DMS153 treated with DMSO at 0.1 percent for 48 hours (cell line): Measurements from ENCODE around the gene PRKD3.

ENCODE experiments used
- DNase-seq: peaks from one replicate; lab custom pipeline; 2025; ENCODE audit not compliant: unreplicated experiment; lab: John Stamatoyannopoulos, UW

Gene PRKD3

DNA sequence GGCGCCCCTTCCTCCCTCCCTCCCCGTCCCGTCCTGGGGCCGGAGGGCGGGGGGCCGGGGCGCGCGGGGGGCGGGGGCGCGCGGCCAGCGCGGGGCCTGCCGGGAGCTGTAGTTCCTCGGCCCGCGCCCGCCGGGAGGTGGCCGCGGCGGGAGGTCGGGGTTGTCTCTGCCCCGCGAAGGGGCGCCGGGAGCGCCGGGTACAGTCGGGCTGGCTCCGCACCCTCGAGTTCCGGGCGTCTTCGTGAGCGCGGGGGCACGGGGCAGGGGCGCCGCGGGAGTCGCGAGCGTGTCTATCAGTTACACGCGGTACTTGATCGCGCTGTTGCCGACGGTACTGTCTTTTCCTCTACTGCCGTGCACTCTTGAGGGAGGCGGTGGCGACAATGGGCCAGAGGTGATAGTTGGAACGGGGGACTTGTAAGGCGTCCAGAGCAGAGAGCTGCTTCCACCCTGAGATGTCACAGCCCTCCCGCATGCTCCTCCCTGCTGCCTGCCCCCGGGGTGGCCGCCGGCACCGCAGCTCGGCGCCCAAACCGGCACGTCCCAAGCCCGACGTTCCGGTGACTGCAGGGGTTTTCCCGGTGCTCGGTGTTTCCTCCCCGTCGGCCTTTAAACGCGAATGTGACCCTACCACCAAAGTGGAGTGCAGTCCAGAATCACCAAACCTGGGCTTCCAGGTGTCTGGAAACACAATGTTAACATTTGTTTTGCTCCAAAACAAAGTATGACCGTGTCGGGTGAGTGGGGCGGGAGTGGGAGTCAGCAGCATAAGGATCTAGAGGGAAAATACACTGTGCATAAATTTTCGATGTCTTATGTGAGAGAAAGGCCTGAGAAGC is at the start of gene PRKD3:
PRKD3 (minus strand) TSS at position 48 of the 839 bp plus-strand sequence. CDS start 8,309 bp downstream, outside the sequence.
- no peak for DNase-seq

DNA sequence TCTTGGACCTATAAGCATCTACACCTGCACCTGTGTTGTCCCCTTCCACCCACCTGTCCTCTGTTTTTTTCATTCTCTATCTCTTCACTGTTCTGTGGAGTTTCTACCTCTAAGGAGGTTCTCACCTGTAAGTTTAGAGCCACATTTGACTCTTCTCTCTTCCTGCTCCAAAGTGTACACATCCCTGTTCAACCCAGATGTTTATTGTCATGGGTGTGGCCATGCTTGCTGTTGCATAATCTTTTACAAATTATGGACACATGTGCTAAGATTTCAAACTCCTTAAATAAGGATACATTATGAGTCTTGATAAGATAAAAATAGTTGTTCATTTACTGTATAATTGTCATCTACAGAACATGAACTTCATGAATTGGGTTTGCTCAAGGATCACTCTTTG is 47.4 kb upstream of the PRKD3 start:
- DNase-seq, result no peak

DNA sequence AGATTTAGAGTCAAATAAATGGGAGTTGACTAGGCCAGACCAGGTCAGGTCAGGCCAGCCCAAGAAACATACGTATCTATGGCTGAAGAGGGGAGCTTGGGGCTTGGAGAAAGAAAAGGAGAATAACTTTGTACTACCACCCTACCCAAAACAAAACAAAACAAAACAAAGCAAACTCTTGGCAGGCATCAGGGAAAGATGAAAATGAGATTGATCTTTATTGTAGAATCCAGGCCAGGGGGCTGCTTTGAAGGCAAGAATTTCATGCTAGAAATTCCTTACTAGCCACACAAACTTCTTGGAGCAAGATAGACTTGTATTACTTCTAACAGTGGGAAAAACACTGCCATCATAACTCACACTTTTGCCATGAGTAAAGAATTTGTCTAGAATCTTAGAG is 46.0 kb upstream of the PRKD3 start:
- DNase-seq, result no peak

DNA sequence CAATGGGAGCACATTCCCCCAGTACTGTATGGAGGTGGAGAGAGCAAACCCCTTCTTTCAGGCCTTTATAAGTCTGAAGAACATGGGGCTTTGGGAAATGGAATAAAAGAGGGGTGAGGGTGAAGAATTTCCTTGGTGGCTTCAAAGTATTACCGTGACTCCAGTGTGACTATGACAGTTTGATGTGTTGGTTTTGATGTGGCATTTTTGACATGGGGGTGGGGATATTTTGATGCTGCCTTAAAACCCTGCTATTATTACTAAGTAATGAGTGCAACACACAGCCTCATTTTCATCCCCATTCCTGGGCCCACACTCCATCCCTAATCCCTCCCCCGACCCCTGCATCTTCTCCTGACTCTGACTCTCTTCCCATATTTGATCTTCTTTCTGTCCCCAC is 43.4 kb upstream of the PRKD3 start:
- DNase-seq, result no peak

DNA sequence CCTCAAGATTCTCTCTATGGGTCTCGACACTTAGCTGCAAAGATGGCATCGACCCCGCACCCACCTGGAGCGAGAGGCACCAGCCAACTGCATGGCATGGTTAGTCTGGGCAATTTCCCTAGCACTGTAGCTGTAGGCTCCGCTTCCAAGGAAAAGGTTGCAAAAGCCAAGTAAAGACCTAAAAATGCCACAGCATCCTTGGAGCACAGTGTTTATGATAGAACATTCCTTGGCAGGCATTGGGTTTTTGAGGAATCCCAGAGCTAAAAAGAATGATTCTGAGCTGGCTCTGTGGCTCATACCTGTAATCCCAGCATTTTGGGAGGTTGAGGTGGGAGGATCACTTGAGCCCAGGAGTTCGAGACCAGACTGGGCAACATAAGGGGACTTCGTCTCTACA is 42.7 kb upstream of the PRKD3 start:
- DNase-seq, result no peak

DNA sequence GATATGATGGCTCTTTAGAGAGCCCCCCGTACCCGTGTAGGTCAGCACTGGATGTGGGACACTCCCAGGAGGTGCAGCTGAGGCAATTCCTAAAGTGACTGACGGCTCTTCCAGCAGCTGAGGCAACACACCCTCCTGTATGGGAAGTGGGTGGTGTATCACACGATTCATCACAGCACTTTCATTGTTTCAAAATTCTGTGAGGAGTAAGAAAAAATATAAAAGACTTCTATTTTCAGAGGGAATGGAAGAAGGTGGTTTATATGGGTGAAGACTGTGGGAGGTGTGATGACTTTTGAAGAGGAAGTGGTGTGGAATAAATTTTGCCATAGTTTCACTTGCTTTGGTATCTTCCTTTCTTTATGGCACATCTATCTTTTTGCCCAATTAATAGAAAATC is 42.1 kb upstream of the PRKD3 start:
- no peak for DNase-seq

DNA sequence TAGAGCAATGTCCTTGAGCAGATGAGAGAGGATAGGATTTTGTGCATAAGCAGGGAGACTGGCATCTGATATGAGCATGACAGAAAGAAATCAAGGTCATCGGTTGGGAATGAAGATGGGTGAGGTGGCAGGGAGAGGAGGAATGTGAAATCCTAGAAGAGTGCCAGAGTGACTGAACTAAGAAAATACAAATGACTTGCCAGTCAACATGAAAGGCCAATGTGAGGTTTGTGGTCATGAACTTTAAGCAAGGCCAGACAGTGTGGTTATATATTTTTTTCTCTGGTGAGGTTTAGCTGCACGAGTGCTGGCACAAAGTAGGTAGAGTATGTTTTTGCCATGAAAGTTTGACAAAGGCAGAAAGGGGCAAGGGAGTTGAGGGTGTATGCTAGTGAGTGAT is 41.0 kb upstream of the PRKD3 start:
- DNase-seq, result no peak

DNA sequence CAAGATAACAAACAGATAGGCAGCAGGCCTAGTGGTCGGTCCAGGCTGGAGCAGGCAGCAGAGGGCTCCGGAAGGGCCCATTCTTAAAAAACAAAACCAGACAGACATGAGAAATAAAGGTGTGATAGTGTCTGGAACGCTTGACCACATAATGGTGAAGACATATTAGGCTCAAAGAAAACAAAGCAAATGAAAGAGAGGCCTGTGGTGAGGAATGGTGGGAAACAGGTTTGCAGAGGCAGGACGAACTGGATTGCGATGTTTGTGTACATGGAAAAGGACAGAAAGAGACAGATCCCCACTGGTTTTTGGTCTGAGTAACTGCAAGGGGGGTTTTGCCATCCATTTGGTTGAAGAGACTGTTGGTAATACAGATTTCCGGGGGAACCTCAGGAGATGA is 39.7 kb upstream of the PRKD3 start:
- no peak for DNase-seq

DNA sequence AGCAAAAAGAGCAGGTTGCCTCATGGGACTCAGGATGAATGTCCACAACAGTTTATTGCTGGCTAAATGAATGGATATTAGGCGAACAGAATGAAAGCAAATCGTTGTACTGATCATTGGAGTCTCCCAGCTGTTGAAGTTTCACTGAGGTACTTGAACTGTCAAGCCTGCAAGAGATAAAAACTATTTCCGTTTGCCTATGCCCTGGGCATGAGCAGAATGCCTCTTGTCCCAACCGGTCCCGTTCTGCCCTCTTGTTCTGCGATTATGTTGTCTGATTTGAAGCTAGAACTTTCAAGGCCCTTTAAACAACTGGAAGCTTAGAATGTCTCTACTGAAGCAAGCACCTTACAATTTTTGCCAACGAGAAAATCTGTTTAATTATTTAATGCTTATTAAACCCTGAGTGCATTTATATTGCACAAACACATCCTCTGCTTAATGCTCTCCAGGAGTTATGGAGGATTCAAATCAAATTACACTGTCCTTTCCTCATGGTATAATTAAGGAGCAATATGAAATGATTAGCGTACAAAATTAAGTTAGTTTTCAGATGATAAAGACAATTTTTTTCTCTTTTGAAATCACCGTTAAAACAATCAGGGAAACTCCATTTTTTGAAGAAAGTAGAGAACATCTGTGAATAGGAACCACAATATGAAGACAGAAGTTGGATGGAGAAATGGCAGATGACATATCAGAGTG is 37.5 kb upstream of the PRKD3 start:
- no peak for DNase-seq

DNA sequence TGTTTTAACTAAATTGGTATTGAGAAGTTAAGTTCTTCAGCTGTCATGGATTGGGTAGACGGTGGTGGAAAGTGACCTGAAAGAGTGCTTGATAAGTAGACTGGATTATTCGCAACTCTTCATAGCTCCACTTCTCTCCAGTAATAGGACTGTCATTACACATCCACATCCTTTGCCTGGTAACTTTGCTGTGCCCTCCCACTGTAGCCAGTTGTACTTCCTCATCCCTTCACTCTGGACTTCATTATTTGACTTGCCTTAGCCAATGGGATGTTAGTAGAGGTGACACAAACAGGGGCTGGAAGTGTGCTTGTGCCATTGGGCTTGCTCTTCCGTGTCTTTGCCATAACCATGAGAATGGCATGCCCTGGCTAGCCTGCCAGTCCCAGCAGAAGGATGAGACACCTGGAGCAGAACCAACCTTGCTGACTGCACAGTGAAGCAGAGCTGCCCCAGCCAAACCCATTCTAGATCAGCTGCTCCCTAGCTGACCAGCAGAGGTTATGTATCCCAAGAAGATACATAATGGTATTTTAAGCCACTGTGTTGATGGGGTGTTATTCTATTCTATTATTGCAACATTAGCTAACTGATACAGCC is 36.7 kb upstream of the PRKD3 start:
- DNase-seq, result no peak

DNA sequence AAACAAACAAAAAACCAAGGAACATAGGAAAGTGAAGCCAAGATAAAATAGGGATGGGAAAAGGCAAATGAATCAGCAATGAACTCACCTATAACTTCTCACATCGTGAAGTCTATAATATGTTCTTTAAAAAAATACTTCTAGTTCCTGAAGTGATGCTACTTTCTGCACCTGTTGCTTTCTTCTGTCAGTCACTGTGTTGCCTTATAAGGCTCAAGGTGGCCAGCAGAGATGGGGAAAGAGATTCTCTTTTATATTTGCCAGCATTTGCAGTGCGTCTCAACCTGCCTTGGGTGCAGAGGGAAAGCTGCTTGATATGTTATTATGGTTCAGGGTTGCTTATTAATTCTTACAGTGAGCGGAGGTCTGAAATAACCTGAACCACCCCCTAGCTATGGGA is 33.8 kb upstream of the PRKD3 start:
- no peak for DNase-seq

DNA sequence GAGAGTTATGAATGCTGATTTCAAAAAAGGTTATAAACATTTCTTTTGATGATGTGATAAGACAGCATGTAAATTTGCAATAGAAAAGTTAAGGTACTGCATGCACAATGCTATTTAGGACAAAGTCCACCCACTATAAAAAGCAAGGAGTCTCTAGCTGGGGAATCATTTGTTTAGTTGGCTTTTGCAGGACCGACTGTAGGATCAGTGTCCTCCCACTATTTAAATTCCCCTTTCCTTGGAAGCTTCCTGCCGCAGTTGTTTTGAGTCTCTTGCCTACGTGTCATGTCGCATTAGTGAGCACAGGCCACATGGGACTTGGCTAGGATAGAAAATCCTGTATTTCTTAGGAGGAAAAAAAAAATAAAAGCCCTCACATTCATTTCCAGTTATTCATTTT is 32.9 kb upstream of the PRKD3 start:
- DNase-seq, result no peak

DNA sequence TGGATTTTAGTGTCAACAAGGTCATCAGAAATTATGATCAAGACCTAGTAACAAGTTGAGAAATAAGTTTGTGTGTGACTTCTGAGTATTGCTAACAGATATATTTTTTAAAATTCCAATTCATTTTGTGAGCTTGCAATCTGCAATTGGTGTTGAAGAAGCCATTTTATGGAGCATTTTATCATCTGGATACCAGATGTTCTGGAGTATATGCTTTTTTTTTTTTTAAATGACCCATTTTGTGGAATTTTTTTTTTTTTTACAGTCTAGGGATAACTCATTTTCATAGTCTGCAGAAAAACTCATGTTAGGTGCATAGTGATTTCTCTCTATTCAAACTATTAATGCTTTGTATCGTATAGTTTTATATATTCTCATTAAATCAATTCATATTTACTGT is 32.4 kb upstream of the PRKD3 start:
- no peak for DNase-seq

DNA sequence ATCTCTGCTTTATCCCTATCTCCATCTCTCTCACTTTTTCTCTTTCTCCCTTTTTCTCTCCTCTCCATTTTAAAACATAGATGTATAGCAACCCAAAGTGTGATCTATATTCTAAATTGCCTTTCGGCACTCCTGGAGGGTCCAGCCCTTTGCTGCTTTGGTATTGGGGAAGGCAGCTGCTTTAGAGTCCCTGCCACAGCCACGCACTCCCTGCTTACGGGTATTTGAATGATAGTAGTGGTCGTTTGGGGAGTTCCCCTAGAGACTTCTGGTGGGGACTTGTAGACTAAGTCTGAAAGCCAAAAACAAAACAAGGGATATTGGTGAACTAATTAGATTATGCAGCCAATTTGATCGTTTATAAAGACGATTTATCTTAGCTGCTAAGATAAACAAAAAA is 31.7 kb upstream of the PRKD3 start:
- DNase-seq, result no peak

DNA sequence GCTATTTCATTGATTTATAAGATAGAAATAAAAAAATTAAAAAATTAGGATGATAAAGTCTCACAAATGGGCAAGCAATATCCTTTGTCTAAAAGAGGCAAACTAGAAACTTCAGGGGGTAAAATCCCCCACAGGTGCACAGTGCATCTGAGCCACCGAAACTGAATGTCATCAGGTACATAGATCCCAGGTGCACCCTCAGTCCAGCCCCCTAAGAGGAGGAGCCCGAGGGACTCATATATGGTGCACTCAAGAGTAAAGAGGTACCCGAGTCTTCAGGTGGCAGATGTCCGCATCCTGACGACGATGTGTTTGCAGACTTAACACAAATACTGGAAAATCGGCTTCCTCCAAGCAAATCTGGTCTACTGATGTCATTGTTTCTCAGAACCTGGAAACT is 31.1 kb upstream of the PRKD3 start:
- no peak for DNase-seq

DNA sequence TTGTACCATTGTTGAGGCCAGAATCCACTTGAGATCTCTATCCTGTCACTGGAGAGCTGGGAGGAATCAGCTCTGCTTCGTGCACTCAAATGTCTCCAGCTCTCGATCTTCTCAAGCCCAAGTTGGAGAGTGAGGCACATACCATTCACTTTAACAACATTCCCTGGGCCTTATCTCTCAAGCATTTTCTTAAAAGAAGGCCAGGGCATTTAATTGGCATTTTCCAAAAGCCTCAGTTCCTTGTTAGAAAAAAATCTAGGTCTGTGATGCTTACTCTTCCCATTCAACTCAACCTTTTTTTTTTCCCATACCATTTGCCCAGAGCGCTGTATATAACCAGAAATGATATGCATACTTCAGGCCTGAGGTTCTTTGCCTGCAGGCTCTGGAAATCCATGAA is 29.9 kb upstream of the PRKD3 start:
- DNase-seq, result no peak

DNA sequence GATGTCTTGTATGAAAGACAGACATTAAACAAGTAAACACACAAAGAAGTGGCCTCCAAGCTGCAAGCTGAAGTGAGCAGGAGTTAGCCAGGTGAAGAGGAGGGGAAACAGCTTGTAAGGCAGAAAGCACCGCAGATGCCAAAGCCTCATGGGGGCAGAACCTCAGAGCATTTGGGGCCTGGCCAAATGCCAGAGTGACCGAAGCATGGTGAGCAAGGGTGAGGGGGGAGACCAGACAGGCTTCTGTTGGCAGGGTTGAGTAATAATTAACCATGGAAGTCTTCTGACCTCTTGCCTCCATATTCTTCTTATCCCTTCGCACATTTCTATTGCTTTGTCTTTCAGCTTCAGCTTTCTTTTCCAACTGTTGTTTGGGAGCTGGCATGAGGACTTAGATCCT is 25.4 kb upstream of the PRKD3 start:
- peak; percentile 85 for DNase-seq

DNA sequence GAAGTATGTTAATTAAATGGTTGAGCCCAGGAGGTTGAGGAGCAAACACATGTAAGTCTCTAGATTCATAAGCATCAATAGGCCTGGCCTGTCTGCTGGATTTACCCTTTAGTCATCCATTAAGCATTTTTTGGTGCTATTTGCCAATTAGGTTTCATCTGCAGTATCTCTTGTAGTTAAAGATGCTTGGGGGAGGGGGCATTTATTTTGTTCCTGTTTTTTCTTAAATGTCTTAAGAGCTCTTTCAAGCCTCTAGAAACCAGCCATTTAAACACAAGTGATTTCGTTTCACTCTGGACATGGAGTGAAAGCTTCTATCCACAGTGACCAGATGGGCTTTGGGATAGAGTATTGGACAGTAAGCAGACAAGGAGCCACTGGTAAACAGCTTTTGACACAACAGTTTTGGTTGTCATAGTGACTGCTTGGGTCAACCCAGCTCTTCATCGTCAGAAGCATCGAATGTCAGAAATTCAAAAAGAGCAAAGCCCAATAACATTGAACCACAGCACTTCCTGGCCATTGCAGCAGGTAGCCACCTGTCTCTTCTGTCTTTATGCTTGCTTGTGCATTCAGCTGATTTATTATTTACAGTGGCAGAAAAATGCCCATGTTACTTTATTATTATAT is 24.7 kb upstream of the PRKD3 start:
- DNase-seq, result peak; percentile 85

DNA sequence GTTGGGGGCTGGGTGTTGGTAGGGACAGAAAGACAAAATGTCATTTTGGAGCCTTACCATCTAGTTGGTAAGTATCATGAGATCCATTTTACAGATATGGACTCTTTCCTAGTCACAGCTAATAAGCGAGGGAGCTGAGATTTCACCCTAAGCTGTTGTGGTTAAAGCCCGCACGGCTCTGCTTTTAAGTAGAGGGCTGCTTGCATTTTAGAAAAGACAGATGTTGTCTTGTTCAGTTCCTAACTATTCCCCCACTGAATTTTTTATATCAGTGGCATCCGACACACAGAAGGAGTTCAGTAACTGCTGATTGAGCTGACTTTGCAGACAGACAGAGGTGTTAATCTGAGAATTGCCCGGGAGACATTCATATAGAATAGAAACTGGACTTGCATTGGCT is 23.5 kb upstream of the PRKD3 start:
- DNase-seq, result no peak

DNA sequence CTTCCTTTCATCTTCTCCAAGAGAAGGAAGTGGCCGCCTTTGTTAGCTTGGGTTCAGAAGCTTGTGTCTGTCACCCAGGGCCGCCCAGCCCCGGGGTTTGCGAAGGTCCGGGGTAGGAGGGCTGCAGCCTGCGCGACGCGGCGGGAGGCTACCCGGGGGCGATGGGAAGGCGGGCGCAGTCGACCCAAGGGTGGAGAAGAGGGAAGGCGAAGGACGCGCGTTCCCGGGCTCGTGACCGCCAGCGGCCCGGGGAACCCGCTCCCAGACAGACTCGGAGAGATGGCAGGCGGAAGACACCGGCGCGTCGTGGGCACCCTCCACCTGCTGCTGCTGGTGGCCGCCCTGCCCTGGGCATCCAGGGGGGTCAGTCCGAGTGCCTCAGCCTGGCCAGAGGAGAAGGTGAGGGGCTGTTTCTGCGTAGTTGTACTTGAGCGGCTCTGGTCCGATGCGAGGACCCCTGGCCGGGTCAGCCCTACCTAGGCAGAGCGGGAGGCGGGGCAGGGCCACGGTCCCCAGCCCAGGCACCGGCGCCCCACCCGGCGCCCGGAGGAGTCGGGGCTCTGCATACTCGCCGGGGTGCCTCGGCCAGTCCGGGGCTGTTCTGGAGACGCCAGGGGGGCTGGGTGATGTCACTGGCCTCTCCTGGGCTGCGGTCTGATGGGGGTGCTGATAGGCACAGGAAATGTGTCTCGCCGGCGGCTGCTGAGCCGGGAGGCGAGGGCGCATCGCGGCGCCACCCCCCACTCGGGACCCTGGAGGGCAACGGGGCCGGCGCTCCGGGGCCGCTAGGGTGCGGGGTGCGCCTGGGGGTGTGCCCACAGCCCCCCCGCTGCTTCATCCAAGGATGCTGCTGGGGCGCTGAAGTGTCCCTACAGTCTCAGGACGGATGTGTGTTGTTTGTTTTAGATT is 20.1 kb upstream of the PRKD3 start, which contains the start of gene QPCT:
QPCT (plus strand) TSS at position 178 of the 909 bp plus-strand sequence; CDS start at position 280, 102 bp downstream.
- peak; percentile 60 for DNase-seq
